ENCODE data around the gene DCDC1. TPM values are rescaled to one million over a fixed set of nuclear protein-coding genes. Genes with fewer than 3 reads are reported as not detected.

Gene DCDC1
- total RNA-seq, 1 experiment from 2014 or later: 0.58 TPM

DNA sequence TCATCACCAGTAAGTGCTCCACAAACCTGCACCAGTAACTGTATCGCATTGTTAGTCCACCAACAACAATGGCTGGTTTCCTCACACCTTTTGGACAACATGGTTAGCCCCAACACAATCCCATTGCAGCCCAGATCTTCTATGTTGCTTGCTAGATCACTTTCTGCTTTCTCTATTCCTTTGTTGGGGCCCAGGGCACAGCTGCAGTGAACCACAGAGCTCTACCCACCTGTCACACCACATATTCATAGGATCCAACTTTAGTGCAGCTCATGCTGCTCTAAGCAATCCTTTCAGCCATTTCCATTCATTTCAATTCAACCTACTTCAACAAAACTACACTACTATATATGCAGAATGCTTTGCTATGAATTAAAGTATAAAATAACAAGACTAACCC lies 364.3 kb downstream of the DCDC1 start:
- BruUV-seq (replicated peaks): no TSS peak
- Histone ChIP-seq H3K9me3 (ENCODE audit: low read depth, low read length, poor library complexity, severe bottlenecking) (no peaks in the 10 kb centered on the region), H3K27ac (ENCODE audit: low read depth, low read length, poor library complexity, severe bottlenecking) (no peak overlapping the region), H3K4me3 (ENCODE audit: low read depth, low read length, poor library complexity, severe bottlenecking) (no peak overlapping the region), H3K27me3 (replicated peaks; ENCODE audit: insufficient read depth, low read depth, low read length, poor library complexity) (peaks cover 26% of the 10 kb centered on the region), H3K36me3 (ENCODE audit: insufficient read depth, low read length, poor library complexity, severe bottlenecking) (no peaks in the 10 kb centered on the region), H3K4me1 (ENCODE audit: insufficient read depth, low read length, poor library complexity, severe bottlenecking) (no peaks in the 10 kb centered on the region)
- ChIA-PET POLR2A (ENCODE audit: low non-redundant PET) (interaction anchor here (0.7 kb wide), 2 partner anchors 970 to 1819 kb away, joined by 4 to 18 read pairs; no protein-coding TSS in a partner anchor), CTCF (no interaction called here)
- intact Hi-C loops (cut with micrococcal nuclease; ENCODE audit: unreplicated experiment): no loop called here
- TF ChIP-seq, protein P1, sequence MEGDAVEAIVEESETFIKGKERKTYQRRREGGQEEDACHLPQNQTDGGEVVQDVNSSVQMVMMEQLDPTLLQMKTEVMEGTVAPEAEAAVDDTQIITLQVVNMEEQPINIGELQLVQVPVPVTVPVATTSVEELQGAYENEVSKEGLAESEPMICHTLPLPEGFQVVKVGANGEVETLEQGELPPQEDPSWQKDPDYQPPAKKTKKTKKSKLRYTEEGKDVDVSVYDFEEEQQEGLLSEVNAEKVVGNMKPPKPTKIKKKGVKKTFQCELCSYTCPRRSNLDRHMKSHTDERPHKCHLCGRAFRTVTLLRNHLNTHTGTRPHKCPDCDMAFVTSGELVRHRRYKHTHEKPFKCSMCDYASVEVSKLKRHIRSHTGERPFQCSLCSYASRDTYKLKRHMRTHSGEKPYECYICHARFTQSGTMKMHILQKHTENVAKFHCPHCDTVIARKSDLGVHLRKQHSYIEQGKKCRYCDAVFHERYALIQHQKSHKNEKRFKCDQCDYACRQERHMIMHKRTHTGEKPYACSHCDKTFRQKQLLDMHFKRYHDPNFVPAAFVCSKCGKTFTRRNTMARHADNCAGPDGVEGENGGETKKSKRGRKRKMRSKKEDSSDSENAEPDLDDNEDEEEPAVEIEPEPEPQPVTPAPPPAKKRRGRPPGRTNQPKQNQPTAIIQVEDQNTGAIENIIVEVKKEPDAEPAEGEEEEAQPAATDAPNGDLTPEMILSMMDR (conservative IDR thresholded peaks at IDR 0.05; ENCODE audit: low read depth, low read length): no peak
- no peak for TF ChIP-seq EZH2 (IDR thresholded peaks at IDR 0.05; ENCODE audit: borderline replicate concordance, low read depth, low read length, poor library complexity, severe bottlenecking)
- no peak for DNase-seq (ENCODE audit: low spot score)

DNA sequence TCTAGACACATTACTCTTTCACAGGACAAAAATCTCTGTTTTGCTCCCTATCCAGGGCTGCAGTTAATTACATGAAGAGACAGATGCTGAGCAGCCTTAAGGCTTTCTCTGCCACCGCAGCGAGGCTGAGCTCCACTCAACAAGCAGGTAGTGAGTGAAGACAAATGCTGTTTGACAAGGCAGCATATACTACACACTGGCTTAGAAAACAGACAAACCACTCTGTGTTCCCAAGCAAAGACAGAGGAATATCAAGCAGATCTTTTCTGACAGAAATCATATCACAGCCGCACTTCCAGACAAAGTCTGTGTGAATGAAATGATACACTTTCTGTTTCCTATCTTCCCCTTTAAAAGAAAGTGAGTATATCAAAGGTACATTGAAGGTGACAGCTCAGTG lies 368.1 kb downstream of the DCDC1 start:
- no TSS peak for BruUV-seq (replicated peaks)

DNA sequence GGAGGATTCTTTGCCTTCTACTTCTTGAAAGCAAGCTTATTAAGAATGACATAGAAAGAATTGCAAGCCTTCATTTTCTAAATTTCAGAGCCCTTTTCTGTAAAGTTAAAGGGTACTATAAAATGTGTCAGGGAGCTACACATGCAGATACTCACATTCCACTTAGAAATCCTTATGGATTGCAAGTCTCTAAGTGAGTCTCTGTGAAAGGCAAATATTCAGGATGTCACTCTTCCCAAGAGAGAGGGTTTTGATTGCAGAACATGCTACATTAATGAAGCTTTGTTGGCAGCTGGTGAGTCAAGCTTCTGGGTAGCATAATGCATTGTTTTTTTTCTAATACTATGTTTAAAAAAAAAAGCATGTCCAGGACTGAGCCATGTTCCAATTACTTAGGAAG lies 369.2 kb downstream of the DCDC1 start:
- no peaks in the 10 kb centered on the region for H3K36me3 ChIP-seq (ENCODE audit: insufficient read depth, low read length, poor library complexity, severe bottlenecking)
- CTCF ChIA-PET: interaction anchor here (1.0 kb wide), 1 partner anchor 45 kb away, joined by 3 read pairs; no protein-coding TSS in a partner anchor
- peaks cover 39% of the 10 kb centered on the region for H3K27me3 ChIP-seq (replicated peaks; ENCODE audit: insufficient read depth, low read depth, low read length, poor library complexity)
- H3K4me3 ChIP-seq (ENCODE audit: low read depth, low read length, poor library complexity, severe bottlenecking): no peak overlapping the region
- H3K9me3 ChIP-seq (ENCODE audit: low read depth, low read length, poor library complexity, severe bottlenecking): no peaks in the 10 kb centered on the region
- H3K4me1 ChIP-seq (ENCODE audit: insufficient read depth, low read length, poor library complexity, severe bottlenecking): no peaks in the 10 kb centered on the region
- intact Hi-C loops (cut with micrococcal nuclease; ENCODE audit: unreplicated experiment): no loop called here
- POLR2A ChIA-PET (ENCODE audit: low non-redundant PET): no interaction called here
- TF ChIP-seq EZH2 (IDR thresholded peaks at IDR 0.05; ENCODE audit: borderline replicate concordance, low read depth, low read length, poor library complexity, severe bottlenecking): no peak
- TF ChIP-seq, protein P1 (conservative IDR thresholded peaks at IDR 0.05; ENCODE audit: low read depth, low read length): no peak
- BruUV-seq (replicated peaks): no TSS peak
- H3K27ac ChIP-seq (ENCODE audit: low read depth, low read length, poor library complexity, severe bottlenecking): no peak overlapping the region
- DNase-seq (ENCODE audit: low spot score): no peak

More for the DNA sequence above, 368.1 kb downstream of the DCDC1 start:
- no peak for DNase-seq (ENCODE audit: low spot score)
- no peak overlapping the region for H3K4me3 ChIP-seq (ENCODE audit: low read depth, low read length, poor library complexity, severe bottlenecking)
- ChIA-PET CTCF (interaction anchor here (1.0 kb wide), 1 partner anchor 44 kb away, joined by 3 read pairs; no protein-coding TSS in a partner anchor), POLR2A (ENCODE audit: low non-redundant PET) (interaction anchor here (0.6 kb wide), 1 partner anchor 1467 kb away, joined by 3 read pairs; no protein-coding TSS in a partner anchor)
- no peaks in the 10 kb centered on the region for H3K4me1 ChIP-seq (ENCODE audit: insufficient read depth, low read length, poor library complexity, severe bottlenecking)
- no peaks in the 10 kb centered on the region for H3K9me3 ChIP-seq (ENCODE audit: low read depth, low read length, poor library complexity, severe bottlenecking)
- no peaks in the 10 kb centered on the region for H3K36me3 ChIP-seq (ENCODE audit: insufficient read depth, low read length, poor library complexity, severe bottlenecking)
- peaks cover 39% of the 10 kb centered on the region for H3K27me3 ChIP-seq (replicated peaks; ENCODE audit: insufficient read depth, low read depth, low read length, poor library complexity)
- intact Hi-C loops (cut with micrococcal nuclease; ENCODE audit: unreplicated experiment): no loop called here
- TF ChIP-seq, protein P1 (conservative IDR thresholded peaks at IDR 0.05; ENCODE audit: low read depth, low read length): no peak
- TF ChIP-seq EZH2 (IDR thresholded peaks at IDR 0.05; ENCODE audit: borderline replicate concordance, low read depth, low read length, poor library complexity, severe bottlenecking): no peak
- no peak overlapping the region for H3K27ac ChIP-seq (ENCODE audit: low read depth, low read length, poor library complexity, severe bottlenecking)

All from A673 (cell line).